K562 (cell line): ENCODE results near the gene UBA7. TPM values are rescaled to one million over a fixed set of nuclear protein-coding genes. Genes with fewer than 3 reads are reported as not detected.

Source experiments
- KDM1A ChIP-seq, 2 experiments: fragments of 450-650 bp; IDR thresholded peaks; 2 replicates each; pipeline ENCODE4 v1.6.1; 2016; ENCODE audit warnings: mild to moderate bottlenecking in 2 of 2
- SOX6 ChIP-seq: fragments of 450-650 bp; IDR thresholded peaks from 2 replicates; pipeline ENCODE4 v1.6.1; 2014; ENCODE audit warnings: mild to moderate bottlenecking
- SP2 ChIP-seq: IDR thresholded peaks from 2 replicates; pipeline ENCODE4 v1.6.1; 2011; ENCODE audit warnings: mild to moderate bottlenecking, low read depth, low read length, moderate library complexity; ENCODE audit not compliant: poor library complexity, severe bottlenecking; ENCODE audit errors: extremely low read depth
- polyA plus RNA-seq, 8 experiments: library from polyadenylated mRNA; depleted of rRNA in 4 of 8; stranded (reverse) in 5 of 8; unstranded in 3 of 8; fragments of >200 nt; fragmentation: Nextera tagmentation in 2 of 8; fragmentation: Illumina TruSeq in 1 of 8; extraction: Ambion mirVana in 2 of 8; extraction: Trizol in 1 of 8; gene quantifications; 2 replicates each; pipeline versions ENCODE4 v1.2.1 to v1.2.3, GENCODE V29; 2011 to 2014; ENCODE audit warnings: inconsistent platforms in 1 of 8, missing spikeins in 1 of 8
- total RNA-seq, 7 experiments: library from RNA; depleted of rRNA in 6 of 7; stranded (reverse); fragments of >200 nt in 6 of 7; fragmentation: Illumina TruSeq in 2 of 7; extraction: Trizol in 2 of 7; gene quantifications; 2 replicates each; pipeline versions ENCODE4 v1.2.1 to v1.2.3, GENCODE V29; 2011 to 2021; ENCODE audit warnings: low replicate concordance in 1 of 7
- TF ChIP-seq, protein P1 (sequence below): fragments of 250-450 bp; sonication (Bioruptor Pico); IDR thresholded peaks from 2 replicates; pipeline ENCODE4 v1.4.0; 2020; ENCODE audit warnings: mild to moderate bottlenecking, moderate library complexity
- TF ChIP-seq, protein P2 (sequence below): sonication (generic); formaldehyde crosslinking; IDR thresholded peaks from 2 replicates; pipeline ENCODE4 v1.8.0; 2022; ENCODE audit warnings: missing genetic modification reagents, mild to moderate bottlenecking, borderline replicate concordance
- TF ChIP-seq, protein P3 (sequence below): fragments of 450-650 bp; IDR thresholded peaks from 2 replicates; pipeline ENCODE4 v1.6.1; 2018; ENCODE audit not compliant: partially characterized antibody

The UBA7 gene
- total and polyA plus RNA-seq, 9 of the 15 experiments (the other 6 are each of a cell fraction or from before 2014, with no cell fraction given), result 0.17 to 3.3 (median 2.0) TPM

DNA sequence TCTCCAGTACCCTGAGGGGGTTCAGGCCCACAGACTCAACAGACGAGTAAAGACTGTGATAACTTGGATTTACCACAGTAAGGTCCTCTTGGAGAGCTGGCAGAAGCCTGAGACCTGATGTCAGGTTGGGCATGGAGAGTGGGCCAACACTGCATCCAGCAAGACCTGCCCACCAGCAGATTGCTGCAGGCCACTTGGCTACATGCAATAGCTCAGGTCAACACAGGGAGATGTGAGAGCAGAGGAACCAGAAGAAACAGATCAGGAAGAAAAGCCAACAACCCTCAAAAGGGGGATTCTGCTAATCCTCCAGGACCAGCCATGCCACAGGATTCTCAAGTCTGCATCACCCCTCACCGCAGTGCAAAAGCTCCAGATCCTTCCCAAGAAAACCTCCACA lies 25.7 kb downstream of the UBA7 start (continued):
- TF ChIP-seq, protein P1, sequence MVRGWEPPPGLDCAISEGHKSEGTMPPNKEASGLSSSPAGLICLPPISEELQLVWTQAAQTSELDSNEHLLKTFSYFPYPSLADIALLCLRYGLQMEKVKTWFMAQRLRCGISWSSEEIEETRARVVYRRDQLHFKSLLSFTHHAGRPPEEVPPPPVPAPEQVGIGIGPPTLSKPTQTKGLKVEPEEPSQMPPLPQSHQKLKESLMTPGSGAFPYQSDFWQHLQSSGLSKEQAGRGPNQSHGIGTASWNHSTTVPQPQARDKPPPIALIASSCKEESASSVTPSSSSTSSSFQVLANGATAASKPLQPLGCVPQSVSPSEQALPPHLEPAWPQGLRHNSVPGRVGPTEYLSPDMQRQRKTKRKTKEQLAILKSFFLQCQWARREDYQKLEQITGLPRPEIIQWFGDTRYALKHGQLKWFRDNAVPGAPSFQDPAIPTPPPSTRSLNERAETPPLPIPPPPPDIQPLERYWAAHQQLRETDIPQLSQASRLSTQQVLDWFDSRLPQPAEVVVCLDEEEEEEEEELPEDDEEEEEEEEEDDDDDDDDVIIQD (CRISPR knock-in tag), result no peak
- TF ChIP-seq KDM1A (IDR thresholded peaks at IDR 0.05) (no peak), SP2 (no peak), SOX6 (no peak)
- TF ChIP-seq, protein P2, sequence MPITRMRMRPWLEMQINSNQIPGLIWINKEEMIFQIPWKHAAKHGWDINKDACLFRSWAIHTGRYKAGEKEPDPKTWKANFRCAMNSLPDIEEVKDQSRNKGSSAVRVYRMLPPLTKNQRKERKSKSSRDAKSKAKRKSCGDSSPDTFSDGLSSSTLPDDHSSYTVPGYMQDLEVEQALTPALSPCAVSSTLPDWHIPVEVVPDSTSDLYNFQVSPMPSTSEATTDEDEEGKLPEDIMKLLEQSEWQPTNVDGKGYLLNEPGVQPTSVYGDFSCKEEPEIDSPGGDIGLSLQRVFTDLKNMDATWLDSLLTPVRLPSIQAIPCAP (CRISPR knock-in tag), result no peak
- TF ChIP-seq, protein P3, sequence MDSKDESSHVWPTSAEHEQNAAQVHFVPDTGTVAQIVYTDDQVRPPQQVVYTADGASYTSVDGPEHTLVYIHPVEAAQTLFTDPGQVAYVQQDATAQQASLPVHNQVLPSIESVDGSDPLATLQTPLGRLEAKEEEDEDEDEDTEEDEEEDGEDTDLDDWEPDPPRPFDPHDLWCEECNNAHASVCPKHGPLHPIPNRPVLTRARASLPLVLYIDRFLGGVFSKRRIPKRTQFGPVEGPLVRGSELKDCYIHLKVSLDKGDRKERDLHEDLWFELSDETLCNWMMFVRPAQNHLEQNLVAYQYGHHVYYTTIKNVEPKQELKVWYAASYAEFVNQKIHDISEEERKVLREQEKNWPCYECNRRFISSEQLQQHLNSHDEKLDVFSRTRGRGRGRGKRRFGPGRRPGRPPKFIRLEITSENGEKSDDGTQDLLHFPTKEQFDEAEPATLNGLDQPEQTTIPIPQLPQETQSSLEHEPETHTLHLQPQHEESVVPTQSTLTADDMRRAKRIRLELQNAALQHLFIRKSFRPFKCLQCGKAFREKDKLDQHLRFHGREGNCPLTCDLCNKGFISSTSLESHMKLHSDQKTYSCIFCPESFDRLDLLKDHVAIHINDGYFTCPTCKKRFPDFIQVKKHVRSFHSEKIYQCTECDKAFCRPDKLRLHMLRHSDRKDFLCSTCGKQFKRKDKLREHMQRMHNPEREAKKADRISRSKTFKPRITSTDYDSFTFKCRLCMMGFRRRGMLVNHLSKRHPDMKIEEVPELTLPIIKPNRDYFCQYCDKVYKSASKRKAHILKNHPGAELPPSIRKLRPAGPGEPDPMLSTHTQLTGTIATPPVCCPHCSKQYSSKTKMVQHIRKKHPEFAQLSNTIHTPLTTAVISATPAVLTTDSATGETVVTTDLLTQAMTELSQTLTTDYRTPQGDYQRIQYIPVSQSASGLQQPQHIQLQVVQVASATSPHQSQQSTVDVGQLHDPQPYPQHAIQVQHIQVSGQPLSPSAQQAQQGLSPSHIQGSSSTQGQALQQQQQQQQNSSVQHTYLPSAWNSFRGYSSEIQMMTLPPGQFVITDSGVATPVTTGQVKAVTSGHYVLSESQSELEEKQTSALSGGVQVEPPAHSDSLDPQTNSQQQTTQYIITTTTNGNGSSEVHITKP, result no peak
